H9 (cell line): Measurements from ENCODE around the gene C1orf105. TPM values are rescaled to one million over a fixed set of nuclear protein-coding genes. Genes with fewer than 3 reads are reported as not detected.

Source experiments
- DNase-seq: peaks from one replicate; pipeline ENCODE4 v3.0.0-alpha.2; 2017
- H2AFZ ChIP-seq: one replicate; pipeline ENCODE4 v1.6.1; 2013; ENCODE audit warnings: mild to moderate bottlenecking, low read length, control low read depth, moderate library complexity
- H2AK5ac ChIP-seq: 2 replicates; pipeline ENCODE4 v1.6.1; 2013; ENCODE audit warnings: low read length, control low read depth, mixed read lengths; ENCODE audit not compliant: insufficient read length
- H2BK120ac ChIP-seq: one replicate; pipeline ENCODE4 v1.6.1; 2013; ENCODE audit warnings: low read depth, mild to moderate bottlenecking, low read length, control low read depth, inconsistent platforms; ENCODE audit not compliant: poor library complexity, severe bottlenecking
- H2BK12ac ChIP-seq: 2 replicates; pipeline ENCODE4 v1.6.1; 2013; ENCODE audit warnings: low read length, control low read depth, mixed read lengths, low read depth; ENCODE audit not compliant: insufficient read length
- H2BK15ac ChIP-seq: 2 replicates; pipeline ENCODE4 v1.6.1; 2013; ENCODE audit warnings: low read depth, low read length, control low read depth
- H2BK20ac ChIP-seq: one replicate; pipeline ENCODE4 v1.6.1; 2013; ENCODE audit warnings: low read depth, mild to moderate bottlenecking, low read length, control low read depth, inconsistent platforms; ENCODE audit not compliant: poor library complexity, severe bottlenecking
- H2BK5ac ChIP-seq: 2 replicates; pipeline ENCODE4 v1.6.1; 2013; ENCODE audit warnings: low read length, control low read depth, mixed read lengths; ENCODE audit not compliant: insufficient read length
- H3K14ac ChIP-seq: 2 replicates; pipeline ENCODE4 v1.6.1; 2013; ENCODE audit warnings: low read length, control low read depth; ENCODE audit not compliant: insufficient read depth
- H3K18ac ChIP-seq: 2 replicates; pipeline ENCODE4 v1.6.1; 2013; ENCODE audit warnings: low read depth, mild to moderate bottlenecking, mixed read lengths, low read length, control low read depth; ENCODE audit not compliant: insufficient read length
- H3K23ac ChIP-seq: 2 replicates; pipeline ENCODE4 v1.6.1; 2013; ENCODE audit warnings: low read length, control low read depth, mixed read lengths, low read depth; ENCODE audit not compliant: insufficient read length
- H3K23me2 ChIP-seq: 2 replicates; pipeline ENCODE4 v1.6.1; 2013; ENCODE audit warnings: low read depth, mild to moderate bottlenecking, mixed read lengths, low read length, control low read depth; ENCODE audit not compliant: insufficient read length, poor library complexity, severe bottlenecking
- H3K27ac ChIP-seq: 2 replicates; pipeline ENCODE4 v1.5.1; 2013; ENCODE audit warnings: low read length, control low read depth, mixed read lengths, low read depth; ENCODE audit not compliant: insufficient read length
- H3K27me3 ChIP-seq: 2 replicates; pipeline ENCODE4 v1.6.1; 2013; ENCODE audit warnings: low read length, control low read depth, inconsistent platforms; ENCODE audit not compliant: insufficient read depth
- H3K4ac ChIP-seq: 2 replicates; pipeline ENCODE4 v1.6.1; 2013; ENCODE audit warnings: low read depth, mild to moderate bottlenecking, control low read depth, inconsistent platforms, low read length, moderate library complexity
- H3K4me1 ChIP-seq: 2 replicates; pipeline ENCODE4 v1.6.1; 2013; ENCODE audit warnings: low read length, control low read depth, inconsistent platforms; ENCODE audit not compliant: insufficient read depth
- H3K4me2 ChIP-seq: 2 replicates; pipeline ENCODE4 v1.6.1; 2013; ENCODE audit warnings: low read length, control low read depth, mixed read lengths; ENCODE audit not compliant: insufficient read length, insufficient read depth
- H3K56ac ChIP-seq: 2 replicates; pipeline ENCODE4 v1.6.1; 2013; ENCODE audit warnings: low read depth, mild to moderate bottlenecking, mixed read lengths, low read length, control low read depth; ENCODE audit not compliant: insufficient read length
- H3K79me1 ChIP-seq: 2 replicates; pipeline ENCODE4 v1.6.1; 2013; ENCODE audit warnings: low read depth, mild to moderate bottlenecking, moderate library complexity, low read length, control low read depth, inconsistent platforms; ENCODE audit not compliant: insufficient read depth, poor library complexity, severe bottlenecking
- H3K79me2 ChIP-seq: 2 replicates; pipeline ENCODE4 v1.6.1; 2013; ENCODE audit warnings: low read length, control low read depth, inconsistent platforms; ENCODE audit not compliant: insufficient read depth
- H3K9ac ChIP-seq: 2 replicates; pipeline ENCODE4 v1.6.1; 2013; ENCODE audit warnings: low read length, control low read depth, mixed read lengths; ENCODE audit not compliant: insufficient read length; ENCODE audit errors: extremely low read depth
- H3K9me3 ChIP-seq: one replicate; pipeline ENCODE4 v1.6.1; 2013; ENCODE audit warnings: low read depth, low read length, inconsistent platforms; ENCODE audit not compliant: control insufficient read depth
- H3T11ph ChIP-seq: one replicate; pipeline ENCODE4 v1.6.1; 2013; ENCODE audit warnings: mild to moderate bottlenecking, low read length, control low read depth, inconsistent platforms
- H4K20me1 ChIP-seq: one replicate; pipeline ENCODE4 v1.6.1; 2013; ENCODE audit not compliant: control insufficient read depth, insufficient read length, insufficient read depth
- H4K5ac ChIP-seq: 2 replicates; pipeline ENCODE4 v1.6.1; 2013; ENCODE audit warnings: low read depth, mild to moderate bottlenecking, mixed read lengths, low read length, control low read depth; ENCODE audit not compliant: insufficient read length
- H4K8ac ChIP-seq: replicated peaks from 2 replicates; pipeline ENCODE4 v1.6.1; 2013; ENCODE audit warnings: low read length, control low read depth, mixed read lengths, low read depth; ENCODE audit not compliant: insufficient read length
- H4K91ac ChIP-seq: 2 replicates; pipeline ENCODE4 v1.6.1; 2013; ENCODE audit warnings: low read depth, mild to moderate bottlenecking, moderate library complexity, mixed read lengths, low read length, control low read depth; ENCODE audit not compliant: insufficient read length
- H3K27ac Mint-ChIP-seq, 3 experiments: 2 replicates in 2 of 3; 3 replicates in 1 of 3; pipeline ENCODE4 v1.8.0; 2020 to 2021; ENCODE audit warnings: mixed read lengths in 3 of 3, mild to moderate bottlenecking in 1 of 3, moderate library complexity in 1 of 3
- H3K27me3 Mint-ChIP-seq: 2 replicates; pipeline ENCODE4 v1.8.0; 2021; ENCODE audit warnings: low read depth, mild to moderate bottlenecking, moderate library complexity, mixed read lengths
- H3K36me3 Mint-ChIP-seq, 3 experiments: 2 replicates in 2 of 3; 3 replicates in 1 of 3; pipeline ENCODE4 v1.8.0; 2020 to 2021; ENCODE audit warnings: low read depth in 3 of 3, mixed read lengths in 3 of 3; ENCODE audit not compliant: insufficient read depth in 1 of 3
- H3K4me1 Mint-ChIP-seq, 2 experiments: 2 replicates each; pipeline ENCODE4 v1.8.0; 2020; ENCODE audit warnings: mixed read lengths in 2 of 2
- H3K4me3 Mint-ChIP-seq, 2 experiments: 2 replicates in 1 of 2; 3 replicates in 1 of 2; pipeline ENCODE4 v1.8.0; 2020 to 2021; ENCODE audit warnings: mild to moderate bottlenecking in 2 of 2, mixed read lengths in 2 of 2, moderate library complexity in 1 of 2
- H3K9me3 Mint-ChIP-seq, 2 experiments: 2 replicates in 1 of 2; 3 replicates in 1 of 2; pipeline ENCODE4 v1.8.0; 2020; ENCODE audit warnings: mild to moderate bottlenecking in 2 of 2, mixed read lengths in 2 of 2, moderate library complexity in 1 of 2
- WGBS: extraction: QIAGEN DNeasy Blood & Tissue Kit; methylation state at CpG from one replicate; pipeline ENCODE4 v1.1.7; 2013; ENCODE audit warnings: missing lambda C conversion rate, low lambda C conversion rate, mixed read lengths; ENCODE audit not compliant: insufficient read length; ENCODE audit errors: extremely low coverage; 5-methylcytosine and 5-hydroxymethylcytosine counted together
- total RNA-seq: library from RNA; stranded (reverse); gene quantifications from 2 replicates; pipeline ENCODE4 v1.2.1, GENCODE V29; 2021
- TF ChIP-seq, protein P1 (sequence below): fragments of 200-600 bp; sonication (generic); conservative IDR thresholded peaks from 3 replicates; pipeline ENCODE4 v1.8.0; 2021; ENCODE audit warnings: antibody characterized with exemption, mild to moderate bottlenecking

C1orf105 gene
- total RNA-seq, 1 experiment from 2014 or later = not detected

DNA sequence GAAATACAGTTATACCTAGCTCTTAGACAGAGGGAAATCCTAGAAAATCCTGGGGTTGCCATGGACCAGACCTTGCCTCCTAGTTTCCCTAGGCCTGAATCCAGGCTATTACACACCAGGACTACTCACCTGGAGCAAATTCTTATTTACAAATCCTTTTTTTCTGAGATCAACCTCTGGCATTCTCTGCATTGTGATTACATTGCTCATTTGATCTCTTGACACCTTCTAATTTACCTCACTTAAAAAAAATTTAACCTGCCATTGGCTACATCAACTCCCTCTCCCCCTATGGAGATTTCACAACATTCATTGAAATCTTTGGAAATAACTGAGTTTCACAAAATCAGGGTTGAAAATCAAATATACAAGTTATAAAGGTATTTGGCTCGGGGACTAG lies 2.9 kb upstream of the C1orf105 start:
- Mint-ChIP-seq H3K36me3 (no peaks in the 10 kb centered on the region), H3K4me1 (peaks cover 19 to 22% of the 10 kb centered on the region in 2 experiments), H3K27ac (peak overlapping the region in 2 of 3 experiments; percentile 40 to 87; a peak in 3 of 7 replicates), H3K9me3 (no peaks in the 10 kb centered on the region), H3K27me3 (no peaks in the 10 kb centered on the region), H3K4me3 (no peak overlapping the region)
- H2BK5ac ChIP-seq = no peak overlapping the region
- H3T11ph ChIP-seq = no peak overlapping the region
- no peak overlapping the region for H2BK120ac ChIP-seq
- no peak overlapping the region for H2BK15ac ChIP-seq
- H2AFZ ChIP-seq = no peak overlapping the region
- no peak overlapping the region for H3K14ac ChIP-seq
- no peak overlapping the region for H3K27ac ChIP-seq
- no peak overlapping the region for H4K8ac ChIP-seq
- H2BK12ac ChIP-seq = no peak overlapping the region
- no peaks in the 10 kb centered on the region for H3K79me1 ChIP-seq
- H3K4ac ChIP-seq = no peak overlapping the region
- H3K23ac ChIP-seq = no peak overlapping the region
- no peaks in the 10 kb centered on the region for H3K9me3 ChIP-seq
- TF ChIP-seq, protein P1, sequence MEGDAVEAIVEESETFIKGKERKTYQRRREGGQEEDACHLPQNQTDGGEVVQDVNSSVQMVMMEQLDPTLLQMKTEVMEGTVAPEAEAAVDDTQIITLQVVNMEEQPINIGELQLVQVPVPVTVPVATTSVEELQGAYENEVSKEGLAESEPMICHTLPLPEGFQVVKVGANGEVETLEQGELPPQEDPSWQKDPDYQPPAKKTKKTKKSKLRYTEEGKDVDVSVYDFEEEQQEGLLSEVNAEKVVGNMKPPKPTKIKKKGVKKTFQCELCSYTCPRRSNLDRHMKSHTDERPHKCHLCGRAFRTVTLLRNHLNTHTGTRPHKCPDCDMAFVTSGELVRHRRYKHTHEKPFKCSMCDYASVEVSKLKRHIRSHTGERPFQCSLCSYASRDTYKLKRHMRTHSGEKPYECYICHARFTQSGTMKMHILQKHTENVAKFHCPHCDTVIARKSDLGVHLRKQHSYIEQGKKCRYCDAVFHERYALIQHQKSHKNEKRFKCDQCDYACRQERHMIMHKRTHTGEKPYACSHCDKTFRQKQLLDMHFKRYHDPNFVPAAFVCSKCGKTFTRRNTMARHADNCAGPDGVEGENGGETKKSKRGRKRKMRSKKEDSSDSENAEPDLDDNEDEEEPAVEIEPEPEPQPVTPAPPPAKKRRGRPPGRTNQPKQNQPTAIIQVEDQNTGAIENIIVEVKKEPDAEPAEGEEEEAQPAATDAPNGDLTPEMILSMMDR = no peak
- DNase-seq = no peak
- no peak overlapping the region for H3K18ac ChIP-seq
- H3K56ac ChIP-seq = no peak overlapping the region
- no peak overlapping the region for H2BK20ac ChIP-seq
- no CpG with 5 or more reads among the region's 1 CpG for WGBS
- H3K79me2 ChIP-seq = no peaks in the 10 kb centered on the region
- H3K4me2 ChIP-seq = no peak overlapping the region
- no peak overlapping the region for H4K91ac ChIP-seq
- H3K27me3 ChIP-seq = no peaks in the 10 kb centered on the region
- H2AK5ac ChIP-seq = no peak overlapping the region
- H4K5ac ChIP-seq = no peak overlapping the region
- no peaks in the 10 kb centered on the region for H3K4me1 ChIP-seq
- no peaks in the 10 kb centered on the region for H3K23me2 ChIP-seq
- H3K9ac ChIP-seq = no peak overlapping the region
- no peaks in the 10 kb centered on the region for H4K20me1 ChIP-seq
